ENCODE measurements around the gene AIF1. TPM values are rescaled to one million over a fixed set of nuclear protein-coding genes. Genes with fewer than 3 reads are reported as not detected.

Gene AIF1
- total and polyA plus RNA-seq, 2 donors (not counting 1 experiment from before 2014, with no cell fraction given): not detected

DNA sequence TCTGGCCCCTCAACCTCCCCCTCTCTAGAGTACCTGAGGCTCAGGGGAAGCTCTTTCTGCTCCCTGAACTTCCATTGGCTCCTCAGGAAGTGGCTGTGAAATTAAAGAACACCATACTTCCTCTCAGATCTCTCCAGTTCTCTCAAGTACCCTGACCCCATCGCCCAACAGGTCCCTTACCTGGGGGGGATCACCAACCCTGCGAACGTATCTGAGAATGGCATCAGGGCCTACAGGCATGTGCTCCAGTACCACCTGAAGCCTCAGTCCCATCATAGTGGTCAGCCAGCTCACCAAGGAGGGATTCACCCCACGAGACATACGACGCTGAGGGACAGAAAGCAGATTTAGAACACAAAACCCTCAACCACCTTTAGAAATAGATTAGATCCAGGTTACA, 25.6 kb downstream of the AIF1 start:
- no peak for TF ChIP-seq EZH2 (IDR thresholded peaks at IDR 0.05; ENCODE audit: low read length, missing control alignments)
- TF ChIP-seq, protein P1, sequence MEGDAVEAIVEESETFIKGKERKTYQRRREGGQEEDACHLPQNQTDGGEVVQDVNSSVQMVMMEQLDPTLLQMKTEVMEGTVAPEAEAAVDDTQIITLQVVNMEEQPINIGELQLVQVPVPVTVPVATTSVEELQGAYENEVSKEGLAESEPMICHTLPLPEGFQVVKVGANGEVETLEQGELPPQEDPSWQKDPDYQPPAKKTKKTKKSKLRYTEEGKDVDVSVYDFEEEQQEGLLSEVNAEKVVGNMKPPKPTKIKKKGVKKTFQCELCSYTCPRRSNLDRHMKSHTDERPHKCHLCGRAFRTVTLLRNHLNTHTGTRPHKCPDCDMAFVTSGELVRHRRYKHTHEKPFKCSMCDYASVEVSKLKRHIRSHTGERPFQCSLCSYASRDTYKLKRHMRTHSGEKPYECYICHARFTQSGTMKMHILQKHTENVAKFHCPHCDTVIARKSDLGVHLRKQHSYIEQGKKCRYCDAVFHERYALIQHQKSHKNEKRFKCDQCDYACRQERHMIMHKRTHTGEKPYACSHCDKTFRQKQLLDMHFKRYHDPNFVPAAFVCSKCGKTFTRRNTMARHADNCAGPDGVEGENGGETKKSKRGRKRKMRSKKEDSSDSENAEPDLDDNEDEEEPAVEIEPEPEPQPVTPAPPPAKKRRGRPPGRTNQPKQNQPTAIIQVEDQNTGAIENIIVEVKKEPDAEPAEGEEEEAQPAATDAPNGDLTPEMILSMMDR (conservative IDR thresholded peaks at IDR 0.05 in 1 of 2, IDR thresholded peaks at IDR 0.05 in 1 of 2; ENCODE audit: low read depth in 1 of 2, low read length in 2 of 2): no peak
- DNase-seq (ENCODE audit: low read depth in 2 of 2): no peak
- Histone ChIP-seq H3K4me2 (ENCODE audit: extremely low read depth, insufficient read depth, low read length) (no peak overlapping the region), H3K27me3 (ENCODE audit: control insufficient read depth, insufficient read depth, low read length) (no peaks in the 10 kb centered on the region), H3K79me2 (ENCODE audit: control insufficient read depth, insufficient read depth, low read length) (no peaks in the 10 kb centered on the region), H2AFZ (ENCODE audit: low read length) (no peak overlapping the region), H3K9me3 (ENCODE audit: control insufficient read depth, insufficient read depth, low read depth, low read length) (no peaks in the 10 kb centered on the region), H4K20me1 (ENCODE audit: control insufficient read depth, extremely low read depth, insufficient read depth, low read length) (no peaks in the 10 kb centered on the region), H3K9ac (ENCODE audit: insufficient read depth, low read length) (no peak overlapping the region), H3K36me3 (ENCODE audit: control insufficient read depth, insufficient read depth, low read length) (peaks cover 39% of the 10 kb centered on the region), H3K4me3 (replicated peaks in 1 of 4; ENCODE audit: control extremely low read depth in 1 of 4, insufficient read depth in 1 of 4, low read depth in 3 of 4, low read length in 4 of 4) (no peak overlapping the region), H3K4me1 (ENCODE audit: control insufficient read depth, extremely low read depth, insufficient read depth, low read length) (no peaks in the 10 kb centered on the region), H3K27ac (ENCODE audit: insufficient read depth, low read length) (no peak overlapping the region)

DNA sequence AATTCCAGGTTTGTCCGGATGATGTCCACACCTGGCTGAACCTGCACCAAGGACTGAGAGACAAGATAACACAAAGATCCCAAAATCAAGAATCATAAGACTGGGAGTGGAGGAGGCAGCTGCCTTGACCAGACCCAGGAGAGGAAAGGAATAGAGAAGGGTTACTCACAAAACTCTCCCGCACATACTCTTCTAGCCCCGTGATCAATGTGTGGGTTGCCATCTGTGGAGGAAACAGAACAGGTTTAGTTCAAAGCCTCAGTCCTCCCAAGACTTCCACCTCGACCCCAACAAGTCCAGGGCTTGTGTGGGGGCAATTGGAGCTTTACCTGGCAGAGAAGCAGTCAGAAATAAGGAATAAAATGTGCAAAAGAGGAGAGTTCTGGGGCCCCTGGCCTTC, 26.3 kb downstream of the AIF1 start:
- Histone ChIP-seq H3K9me3 (ENCODE audit: control insufficient read depth, insufficient read depth, low read depth, low read length) (no peaks in the 10 kb centered on the region), H3K4me1 (ENCODE audit: control insufficient read depth, extremely low read depth, insufficient read depth, low read length) (no peaks in the 10 kb centered on the region), H4K20me1 (ENCODE audit: control insufficient read depth, extremely low read depth, insufficient read depth, low read length) (no peaks in the 10 kb centered on the region), H3K4me3 (replicated peaks in 1 of 4; ENCODE audit: control extremely low read depth in 1 of 4, insufficient read depth in 1 of 4, low read depth in 3 of 4, low read length in 4 of 4) (no peak overlapping the region), H3K4me2 (ENCODE audit: extremely low read depth, insufficient read depth, low read length) (no peak overlapping the region), H3K79me2 (ENCODE audit: control insufficient read depth, insufficient read depth, low read length) (no peaks in the 10 kb centered on the region), H2AFZ (ENCODE audit: low read length) (no peak overlapping the region), H3K36me3 (ENCODE audit: control insufficient read depth, insufficient read depth, low read length) (peaks cover 36% of the 10 kb centered on the region), H3K27ac (ENCODE audit: insufficient read depth, low read length) (no peak overlapping the region), H3K27me3 (ENCODE audit: control insufficient read depth, insufficient read depth, low read length) (no peaks in the 10 kb centered on the region), H3K9ac (ENCODE audit: insufficient read depth, low read length) (no peak overlapping the region)
- DNase-seq (ENCODE audit: low read depth in 2 of 2): no peak
- TF ChIP-seq, protein P1 (conservative IDR thresholded peaks at IDR 0.05 in 1 of 2, IDR thresholded peaks at IDR 0.05 in 1 of 2; ENCODE audit: low read depth in 1 of 2, low read length in 2 of 2): no peak
- no peak for TF ChIP-seq EZH2 (IDR thresholded peaks at IDR 0.05; ENCODE audit: low read length, missing control alignments)

DNA sequence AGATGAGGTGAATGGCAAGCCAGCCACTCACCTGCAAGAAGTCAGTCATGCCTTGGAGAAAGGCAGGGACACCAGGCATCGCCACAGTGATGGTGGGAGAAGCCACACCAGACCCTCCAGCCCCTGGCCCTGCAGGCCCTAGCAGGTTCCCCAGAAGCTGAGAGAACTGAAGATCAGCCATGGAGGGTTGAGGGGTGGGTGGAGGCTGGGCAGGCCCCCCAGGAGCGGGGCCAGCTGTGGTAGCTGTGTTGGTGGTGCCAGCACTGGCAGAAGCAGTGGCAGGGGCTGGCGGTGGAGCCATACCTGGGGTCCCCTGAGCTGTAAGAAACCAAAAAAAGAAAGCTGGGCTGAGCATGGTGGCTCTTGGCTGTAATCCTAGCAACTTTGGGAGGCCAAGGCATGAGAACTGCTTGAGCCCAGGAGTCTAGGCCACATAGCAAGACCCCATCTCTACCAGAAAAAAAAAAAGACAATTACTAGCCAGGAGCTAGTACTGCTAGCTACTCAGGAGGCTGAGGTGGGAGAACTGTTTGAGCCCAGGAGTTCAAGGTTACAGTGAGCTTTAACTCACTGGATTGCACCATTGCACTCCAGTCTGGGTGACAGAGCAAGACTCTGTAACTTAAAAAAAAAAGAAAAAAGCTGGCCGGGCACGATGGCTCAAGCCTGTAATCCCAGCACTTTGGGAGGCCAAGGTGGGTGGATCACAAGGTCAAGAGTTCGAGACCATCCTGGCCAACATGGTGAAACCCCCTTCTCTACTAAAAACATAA, 27.9 kb downstream of the AIF1 start:
- Histone ChIP-seq H3K4me3 (replicated peaks in 1 of 4; ENCODE audit: control extremely low read depth in 1 of 4, insufficient read depth in 1 of 4, low read depth in 3 of 4, low read length in 4 of 4) (no peak overlapping the region), H3K9me3 (ENCODE audit: control insufficient read depth, insufficient read depth, low read depth, low read length) (no peaks in the 10 kb centered on the region), H2AFZ (ENCODE audit: low read length) (no peak overlapping the region), H3K27ac (ENCODE audit: insufficient read depth, low read length) (no peak overlapping the region), H3K9ac (ENCODE audit: insufficient read depth, low read length) (no peak overlapping the region), H3K27me3 (ENCODE audit: control insufficient read depth, insufficient read depth, low read length) (no peaks in the 10 kb centered on the region), H3K36me3 (ENCODE audit: control insufficient read depth, insufficient read depth, low read length) (peaks cover 30% of the 10 kb centered on the region), H4K20me1 (ENCODE audit: control insufficient read depth, extremely low read depth, insufficient read depth, low read length) (no peaks in the 10 kb centered on the region), H3K4me1 (ENCODE audit: control insufficient read depth, extremely low read depth, insufficient read depth, low read length) (no peaks in the 10 kb centered on the region), H3K79me2 (ENCODE audit: control insufficient read depth, insufficient read depth, low read length) (no peaks in the 10 kb centered on the region), H3K4me2 (ENCODE audit: extremely low read depth, insufficient read depth, low read length) (no peak overlapping the region)
- no peak for DNase-seq (ENCODE audit: low read depth in 2 of 2)
- TF ChIP-seq, protein P1 (conservative IDR thresholded peaks at IDR 0.05 in 1 of 2, IDR thresholded peaks at IDR 0.05 in 1 of 2; ENCODE audit: low read depth in 1 of 2, low read length in 2 of 2): no peak
- TF ChIP-seq EZH2 (IDR thresholded peaks at IDR 0.05; ENCODE audit: low read length, missing control alignments): no peak

All from fibroblast of lung (primary cell).